Measurements from ENCODE around the gene KIRREL3. TPM values are rescaled to one million over a fixed set of nuclear protein-coding genes. Genes with fewer than 3 reads are reported as not detected.

Gene KIRREL3
- not detected in 2 replicates for total RNA-seq

DNA sequence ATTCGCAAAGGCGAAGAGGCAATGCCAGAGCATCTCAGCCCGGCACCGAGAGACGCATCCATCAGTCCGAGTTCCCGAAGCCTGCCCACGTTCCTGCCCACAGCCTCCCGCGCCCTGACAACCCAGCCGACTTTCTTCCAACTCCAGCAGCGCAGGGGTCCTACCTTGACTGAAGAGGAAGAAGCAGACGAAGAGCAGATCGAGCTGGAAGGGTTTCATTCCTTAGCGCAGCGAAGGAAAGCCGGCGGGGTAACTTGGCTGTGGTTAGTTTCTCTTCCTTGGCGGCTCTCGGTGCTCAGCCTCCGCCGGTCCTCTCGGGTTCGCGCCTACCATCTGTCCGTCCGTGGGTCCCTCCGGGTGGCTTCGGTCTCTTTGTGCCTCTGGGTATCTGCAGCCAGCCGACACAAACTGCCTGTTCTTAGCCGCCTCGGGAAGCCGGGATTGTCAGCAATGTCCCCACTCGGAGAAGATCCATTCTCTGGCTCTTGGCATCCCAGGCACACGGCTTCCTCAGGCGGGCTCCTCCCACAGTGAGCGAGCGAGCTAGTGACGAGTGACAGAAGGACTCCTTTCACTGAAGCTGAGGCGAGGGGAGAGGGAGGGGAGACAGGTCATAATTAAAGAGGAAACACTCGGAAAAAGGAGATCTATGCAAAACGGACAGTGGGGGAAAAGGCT, at the start of gene KIRREL3:
Gene KIRREL3, minus strand, starts transcription at position 480 of the 678 bp plus-strand sequence.

All from epithelial cell of alveolus of lung (primary cell).